ENCODE results near the gene PSME2. TPM values are rescaled to one million over a fixed set of nuclear protein-coding genes. Genes with fewer than 3 reads are reported as not detected.
A peak's percentile ranks its signal among the peaks of the same experiment; 100 is the strongest.

The PSME2 gene
- total and polyA plus RNA-seq, 2 of the 13 experiments (the other 11 are each of a cell fraction or from before 2014, with no cell fraction given) = 332 to 716 TPM

DNA sequence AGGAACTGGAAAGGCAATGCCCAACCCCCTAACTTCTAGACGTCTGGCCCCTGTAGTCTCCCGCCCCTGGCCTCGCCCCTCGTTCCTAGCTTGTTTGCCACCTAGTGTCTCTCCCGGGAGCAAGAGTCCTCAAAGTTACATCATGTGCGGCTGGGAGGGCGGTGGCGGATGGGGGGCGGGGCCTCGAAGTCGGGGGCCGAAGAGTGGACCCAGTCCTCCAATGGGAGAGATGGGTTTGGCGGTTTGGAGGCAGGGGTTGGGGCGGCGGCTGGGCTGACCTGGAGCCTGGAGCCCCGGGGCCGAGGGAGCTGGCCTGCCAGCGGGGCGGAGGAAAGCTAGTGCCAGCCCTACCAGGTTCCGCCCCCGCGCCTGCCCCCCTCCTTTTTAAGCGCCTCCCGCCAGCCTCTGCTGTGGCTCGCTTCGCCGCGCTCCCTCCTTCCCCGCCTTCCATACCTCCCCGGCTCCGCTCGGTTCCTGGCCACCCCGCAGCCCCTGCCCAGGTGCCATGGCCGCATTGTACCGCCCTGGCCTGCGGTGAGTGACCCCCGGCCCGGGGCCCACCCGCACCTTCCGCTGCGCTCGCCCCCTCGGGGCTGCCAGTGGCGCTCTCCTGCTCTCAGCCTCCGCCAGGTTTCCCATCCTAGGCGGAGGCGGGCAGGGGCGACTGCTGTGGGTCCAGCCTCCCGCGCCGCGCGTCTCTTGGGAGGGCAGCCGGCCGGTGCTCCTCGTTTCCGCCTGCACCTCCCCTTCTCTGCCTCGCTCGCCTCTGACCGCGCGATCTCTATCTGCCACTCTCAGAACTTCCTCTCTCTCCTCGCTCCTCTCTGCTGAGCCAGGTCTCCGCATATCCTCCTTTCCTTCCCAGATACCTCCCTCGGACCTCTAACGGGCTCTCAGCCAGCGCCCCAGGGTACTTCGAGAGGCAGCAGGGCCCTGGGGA, 52.2 kb downstream of the PSME2 start, which contains the start of gene PCK2 (continued):
- TF ChIP-seq, protein P1, sequence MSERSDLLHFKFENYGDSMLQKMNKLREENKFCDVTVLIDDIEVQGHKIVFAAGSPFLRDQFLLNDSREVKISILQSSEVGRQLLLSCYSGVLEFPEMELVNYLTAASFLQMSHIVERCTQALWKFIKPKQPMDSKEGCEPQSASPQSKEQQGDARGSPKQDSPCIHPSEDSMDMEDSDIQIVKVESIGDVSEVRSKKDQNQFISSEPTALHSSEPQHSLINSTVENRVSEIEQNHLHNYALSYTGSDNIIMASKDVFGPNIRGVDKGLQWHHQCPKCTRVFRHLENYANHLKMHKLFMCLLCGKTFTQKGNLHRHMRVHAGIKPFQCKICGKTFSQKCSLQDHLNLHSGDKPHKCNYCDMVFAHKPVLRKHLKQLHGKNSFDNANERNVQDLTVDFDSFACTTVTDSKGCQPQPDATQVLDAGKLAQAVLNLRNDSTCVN (CRISPR knock-in tag; IDR thresholded peaks at IDR 0.05; ENCODE audit: borderline replicate concordance) = peak; percentile 88
- TF ChIP-seq MLLT10 (CRISPR knock-in tag; IDR thresholded peaks at IDR 0.05) (peak; percentile 81; the same call in 1 of the 2 replicates), ZNF691 (CRISPR knock-in tag; IDR thresholded peaks at IDR 0.05; ENCODE audit: borderline replicate concordance, low read depth) (peak; percentile 95), MYNN (CRISPR knock-in tag; IDR thresholded peaks at IDR 0.05; ENCODE audit: low read depth) (peak; percentile 95), NFE2L1 (CRISPR knock-in tag; IDR thresholded peaks at IDR 0.05; ENCODE audit: borderline replicate concordance) (no peak; the same call in 1 of the 2 replicates), JUNB (CRISPR knock-in tag; IDR thresholded peaks at IDR 0.05; ENCODE audit: borderline replicate concordance) (no peak), KDM1A (CRISPR knock-in tag; IDR thresholded peaks at IDR 0.05) (peak; percentile 79), RFX1 (IDR thresholded peaks at IDR 0.05) (no peak), ZNF326 (CRISPR knock-in tag; IDR thresholded peaks at IDR 0.05; ENCODE audit: borderline replicate concordance) (0 out of 2 replicates have a peak, but pooled peaks have one; percentile 62), ZNF792 (CRISPR knock-in tag; IDR thresholded peaks at IDR 0.05) (peak; percentile 97), DNMT1 (CRISPR knock-in tag; IDR thresholded peaks at IDR 0.05) (peak; percentile 94), RBFOX2 (IDR thresholded peaks at IDR 0.05; ENCODE audit: low read depth, low read length) (peak; percentile 100), PCBP1 (IDR thresholded peaks at IDR 0.05; ENCODE audit: borderline replicate concordance, low read depth, low read length) (peak; percentile 97), ZNF883 (CRISPR knock-in tag; IDR thresholded peaks at IDR 0.05; ENCODE audit: not compliant biosample characterization) (peak; percentile 99), ZNF3 (CRISPR knock-in tag; IDR thresholded peaks at IDR 0.05) (peak; percentile 68; the same call in 1 of the 2 replicates), ZNF501 (CRISPR knock-in tag; IDR thresholded peaks at IDR 0.05) (no peak), ZSCAN25 (CRISPR knock-in tag; IDR thresholded peaks at IDR 0.05) (peak; percentile 92), SALL1 (CRISPR knock-in tag; IDR thresholded peaks at IDR 0.05) (peak; percentile 91), HNRNPK (IDR thresholded peaks at IDR 0.05; ENCODE audit: low read depth, low read length, poor library complexity, severe bottlenecking) (peak; percentile 100), NR3C1 (CRISPR knock-in tag; IDR thresholded peaks at IDR 0.05) (peak; percentile 92), RAD51 (IDR thresholded peaks at IDR 0.05; ENCODE audit: borderline replicate concordance) (no peak), ZNF800 (CRISPR knock-in tag; IDR thresholded peaks at IDR 0.05) (peak; percentile 82; the same call in 1 of the 2 replicates), MYC (CRISPR knock-in tag; IDR thresholded peaks at IDR 0.05; ENCODE audit: borderline replicate concordance) (peak; percentile 94), TMF1 (CRISPR knock-in tag; IDR thresholded peaks at IDR 0.05; ENCODE audit: low read depth) (peak; percentile 99), ZFP90 (CRISPR knock-in tag; IDR thresholded peaks at IDR 0.05; ENCODE audit: borderline replicate concordance) (peak; percentile 96), KDM5B (CRISPR knock-in tag; IDR thresholded peaks at IDR 0.05; ENCODE audit: borderline replicate concordance) (peak; percentile 98)
